ENCODE measurements around the gene CAMTA1. TPM values are rescaled to one million over a fixed set of nuclear protein-coding genes. Genes with fewer than 3 reads are reported as not detected.

CAMTA1 gene
- total RNA-seq, 1 donor from 2014 or later, result 77.6 TPM

- no peaks in the 10 kb centered on the region for H3K4me1 Mint-ChIP-seq (ENCODE audit: low read depth, unreplicated experiment)
- Histone ChIP-seq H3K9ac (ENCODE audit: low read length) (no peak overlapping the region), H3K79me2 (ENCODE audit: insufficient read depth, low read length) (no peaks in the 10 kb centered on the region), H3K36me3 (ENCODE audit: insufficient read depth, low read length) (no peaks in the 10 kb centered on the region), H3K9me3 (ENCODE audit: insufficient read depth, low read depth, low read length) (peaks cover 2% of the 10 kb centered on the region), H3K4me1 (ENCODE audit: insufficient read depth, low read length) (no peaks in the 10 kb centered on the region), H3K4me2 (ENCODE audit: low read length) (no peak overlapping the region), H2AFZ (ENCODE audit: low read depth, low read length) (no peak overlapping the region), H4K20me1 (ENCODE audit: insufficient read depth, low read length) (no peaks in the 10 kb centered on the region), H3K4me3 (ENCODE audit: insufficient read depth, low read depth, low read length) (no peak overlapping the region), H3K27ac (ENCODE audit: low read depth, low read length) (no peak overlapping the region), H3K27me3 (ENCODE audit: insufficient read depth, low read length) (no peaks in the 10 kb centered on the region)
- H3K36me3 Mint-ChIP-seq (ENCODE audit: low read depth, unreplicated experiment), result no peaks in the 10 kb centered on the region
- H3K27me3 Mint-ChIP-seq (ENCODE audit: low read depth, unreplicated experiment), result peaks cover 16% of the 10 kb centered on the region
- H3K9me3 Mint-ChIP-seq (ENCODE audit: unreplicated experiment), result no peaks in the 10 kb centered on the region
- no peak overlapping the region for H3K4me3 Mint-ChIP-seq (ENCODE audit: unreplicated experiment)
- no peak for FAIRE-seq
- no peak overlapping the region for H3K27ac Mint-ChIP-seq (ENCODE audit: unreplicated experiment)
- no peak for DNase-seq (ENCODE audit: low read depth)
- TF ChIP-seq EZH2 (IDR thresholded peaks at IDR 0.05; ENCODE audit: insufficient read depth, low read length) (no peak), CTCF (IDR thresholded peaks at IDR 0.05; ENCODE audit: insufficient read depth, low read depth, low read length) (no peak)
Measured at GRCh38 chr1:7573481-7573880, 788.2 kb downstream of the CAMTA1 start.

- Histone ChIP-seq H4K20me1 (ENCODE audit: insufficient read depth, low read length) (no peaks in the 10 kb centered on the region), H3K9me3 (ENCODE audit: insufficient read depth, low read depth, low read length) (peaks cover 2% of the 10 kb centered on the region), H3K4me1 (ENCODE audit: insufficient read depth, low read length) (no peaks in the 10 kb centered on the region), H3K79me2 (ENCODE audit: insufficient read depth, low read length) (no peaks in the 10 kb centered on the region), H2AFZ (ENCODE audit: low read depth, low read length) (no peak overlapping the region), H3K4me3 (ENCODE audit: insufficient read depth, low read depth, low read length) (no peak overlapping the region), H3K27ac (ENCODE audit: low read depth, low read length) (no peak overlapping the region), H3K27me3 (ENCODE audit: insufficient read depth, low read length) (no peaks in the 10 kb centered on the region), H3K9ac (ENCODE audit: low read length) (no peak overlapping the region), H3K4me2 (ENCODE audit: low read length) (no peak overlapping the region), H3K36me3 (ENCODE audit: insufficient read depth, low read length) (no peaks in the 10 kb centered on the region)
- Mint-ChIP-seq H3K27me3 (ENCODE audit: low read depth, unreplicated experiment) (peaks cover 16% of the 10 kb centered on the region), H3K4me1 (ENCODE audit: low read depth, unreplicated experiment) (no peaks in the 10 kb centered on the region), H3K36me3 (ENCODE audit: low read depth, unreplicated experiment) (no peaks in the 10 kb centered on the region), H3K27ac (ENCODE audit: unreplicated experiment) (no peak overlapping the region), H3K9me3 (ENCODE audit: unreplicated experiment) (no peaks in the 10 kb centered on the region), H3K4me3 (ENCODE audit: unreplicated experiment) (no peak overlapping the region)
- DNase-seq (ENCODE audit: low read depth), result no peak
- TF ChIP-seq CTCF (IDR thresholded peaks at IDR 0.05; ENCODE audit: insufficient read depth, low read depth, low read length) (no peak), EZH2 (IDR thresholded peaks at IDR 0.05; ENCODE audit: insufficient read depth, low read length) (no peak)
- no peak for FAIRE-seq
Measured at GRCh38 chr1:7574121-7575040, 789.1 kb downstream of the CAMTA1 start.

- no peaks in the 10 kb centered on the region for H3K79me2 ChIP-seq (ENCODE audit: insufficient read depth, low read length)
- H3K4me3 ChIP-seq (ENCODE audit: insufficient read depth, low read depth, low read length), result no peak overlapping the region
- H3K27me3 Mint-ChIP-seq (ENCODE audit: low read depth, unreplicated experiment), result peaks cover 19% of the 10 kb centered on the region
- H2AFZ ChIP-seq (ENCODE audit: low read depth, low read length), result no peak overlapping the region
- no peak for FAIRE-seq
- H4K20me1 ChIP-seq (ENCODE audit: insufficient read depth, low read length), result no peaks in the 10 kb centered on the region
- H3K27ac ChIP-seq (ENCODE audit: low read depth, low read length), result no peak overlapping the region
- H3K27ac Mint-ChIP-seq (ENCODE audit: unreplicated experiment), result no peak overlapping the region
- H3K4me3 Mint-ChIP-seq (ENCODE audit: unreplicated experiment), result no peak overlapping the region
- H3K9me3 ChIP-seq (ENCODE audit: insufficient read depth, low read depth, low read length), result no peaks in the 10 kb centered on the region
- no peaks in the 10 kb centered on the region for H3K27me3 ChIP-seq (ENCODE audit: insufficient read depth, low read length)
- H3K9me3 Mint-ChIP-seq (ENCODE audit: unreplicated experiment), result no peaks in the 10 kb centered on the region
- H3K36me3 Mint-ChIP-seq (ENCODE audit: low read depth, unreplicated experiment), result no peaks in the 10 kb centered on the region
- no peak for TF ChIP-seq CTCF (IDR thresholded peaks at IDR 0.05; ENCODE audit: insufficient read depth, low read depth, low read length)
- TF ChIP-seq EZH2 (IDR thresholded peaks at IDR 0.05; ENCODE audit: insufficient read depth, low read length), result no peak
- no peaks in the 10 kb centered on the region for H3K36me3 ChIP-seq (ENCODE audit: insufficient read depth, low read length)
- H3K4me1 Mint-ChIP-seq (ENCODE audit: low read depth, unreplicated experiment), result no peaks in the 10 kb centered on the region
- H3K4me1 ChIP-seq (ENCODE audit: insufficient read depth, low read length), result no peaks in the 10 kb centered on the region
- no peak for DNase-seq (ENCODE audit: low read depth)
- no peak overlapping the region for H3K4me2 ChIP-seq (ENCODE audit: low read length)
- H3K9ac ChIP-seq (ENCODE audit: low read length), result no peak overlapping the region
Measured at GRCh38 chr1:7575041-7575400, 789.8 kb downstream of the CAMTA1 start.

Data from astrocyte (in vitro differentiated cells and primary cell).